Inflammatory macrophage treated with lipopolysaccharide for 4 hours (primary cell): ENCODE data around the gene CCNQ.

ENCODE experiments used
- DNase-seq: peaks from one replicate; pipeline ENCODE4 v3.0.0-alpha.2; 2020

Gene CCNQ

DNA sequence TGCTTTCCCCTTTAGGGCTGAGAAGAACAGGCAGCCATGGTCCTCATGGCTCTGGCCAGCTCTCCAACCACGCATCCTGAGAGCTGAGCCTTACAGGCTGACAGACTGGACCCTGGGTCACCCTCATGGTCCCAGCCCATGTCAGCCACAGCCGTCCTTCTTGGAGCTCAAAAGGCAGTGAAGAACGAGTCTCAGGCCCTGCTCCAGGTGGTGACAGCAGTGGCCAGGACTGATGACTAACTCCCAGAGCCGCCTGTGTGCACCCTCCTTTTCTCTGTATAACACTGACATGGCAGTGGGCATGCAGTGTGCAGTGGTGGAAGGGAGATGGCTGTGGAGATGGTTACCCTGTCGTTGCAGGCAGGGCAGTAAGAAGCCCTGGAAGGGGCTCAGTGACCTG lies 37.8 kb upstream of the CCNQ start:
- no peak for DNase-seq

GRCh38 chrX:153635788-153636668 lies 37.1 kb upstream of the CCNQ start:
- DNase-seq = peak; percentile 22

DNA sequence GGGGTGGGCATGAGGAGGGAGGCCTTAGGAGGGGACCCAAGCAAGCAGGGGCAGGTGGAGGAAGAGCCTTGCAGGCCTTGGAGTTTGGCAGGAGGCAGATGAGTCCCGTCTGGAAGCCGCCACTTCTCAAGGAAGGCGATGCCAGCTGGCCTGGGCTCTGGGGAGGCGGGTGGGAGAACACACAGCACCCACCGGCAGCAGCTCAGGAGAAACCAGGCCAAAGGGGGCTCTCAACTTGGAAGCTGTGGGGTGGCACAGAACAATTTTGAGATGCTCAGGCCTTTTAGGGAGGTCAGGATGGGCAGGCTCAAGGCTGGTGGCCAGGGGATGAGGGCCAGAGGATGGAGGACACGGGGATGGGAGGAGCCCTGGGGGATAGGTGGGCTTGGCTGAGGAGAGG lies 36.4 kb upstream of the CCNQ start:
- DNase-seq = no peak

DNA sequence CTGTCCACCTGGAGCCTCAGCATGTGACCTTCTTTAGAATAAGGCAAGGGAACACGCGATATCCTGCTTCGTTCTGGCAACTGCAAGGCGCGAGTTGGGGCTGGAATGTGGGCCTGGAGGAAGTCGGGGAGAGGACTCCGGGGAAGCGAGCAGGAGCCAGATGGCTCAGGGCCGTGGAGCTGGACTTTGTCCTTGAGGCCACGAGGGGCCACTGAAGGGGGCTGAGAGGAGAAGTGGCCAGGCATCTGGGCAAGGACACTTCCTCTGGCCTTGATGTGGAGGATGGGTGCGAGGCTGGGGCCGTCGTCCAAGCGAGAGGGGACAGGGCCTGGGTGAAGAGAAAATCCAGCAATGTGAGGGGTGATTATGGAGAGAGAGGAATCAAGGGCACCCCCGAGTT lies 35.9 kb upstream of the CCNQ start:
- DNase-seq = no peak

DNA sequence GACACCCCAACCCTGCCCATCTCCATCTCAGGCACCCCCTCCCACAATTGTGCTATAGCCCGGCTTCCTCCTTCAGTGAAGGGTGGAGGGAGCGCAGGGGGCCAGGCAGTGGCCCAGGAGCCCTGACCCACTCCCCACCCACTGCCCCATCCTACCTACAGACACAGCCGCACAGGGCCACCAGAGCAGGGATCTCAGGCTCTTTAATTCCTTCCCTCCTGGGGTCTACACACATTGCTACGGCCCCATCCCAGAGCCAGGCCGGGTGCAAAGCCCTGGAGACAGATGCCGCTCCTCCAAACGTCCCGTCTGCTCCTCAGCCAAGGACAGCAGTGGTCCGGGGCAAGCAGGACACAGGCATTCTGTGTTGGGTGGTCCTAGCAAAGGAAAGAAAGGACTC lies 35.3 kb upstream of the CCNQ start:
- no peak for DNase-seq

GRCh38 chrX:153633607-153634180 lies 34.8 kb upstream of the CCNQ start:
- no peak for DNase-seq

DNA sequence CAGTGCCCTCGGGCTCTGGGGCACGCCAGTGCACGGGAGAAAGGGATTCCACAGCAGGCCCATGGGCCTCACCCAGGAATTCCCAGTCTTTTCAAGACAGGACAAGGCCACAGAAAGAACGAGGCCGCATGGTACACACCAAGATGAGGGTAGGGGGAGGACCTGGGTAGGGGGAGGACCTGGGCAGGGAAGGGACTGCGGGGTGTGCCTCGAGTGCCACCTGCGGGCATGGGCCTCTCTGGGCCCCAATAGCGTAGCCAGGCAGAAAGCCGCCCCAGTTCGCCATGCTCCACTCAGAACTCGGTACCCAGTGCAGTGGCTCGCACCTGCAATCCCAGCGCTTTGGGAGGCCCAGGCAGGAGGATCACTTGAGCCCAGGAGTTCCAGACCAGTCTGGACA lies 34.1 kb upstream of the CCNQ start:
- no peak for DNase-seq

- DNase-seq = no peak
Measured at GRCh38 chrX:153632595-153632946, 33.6 kb upstream of the CCNQ start.

DNA sequence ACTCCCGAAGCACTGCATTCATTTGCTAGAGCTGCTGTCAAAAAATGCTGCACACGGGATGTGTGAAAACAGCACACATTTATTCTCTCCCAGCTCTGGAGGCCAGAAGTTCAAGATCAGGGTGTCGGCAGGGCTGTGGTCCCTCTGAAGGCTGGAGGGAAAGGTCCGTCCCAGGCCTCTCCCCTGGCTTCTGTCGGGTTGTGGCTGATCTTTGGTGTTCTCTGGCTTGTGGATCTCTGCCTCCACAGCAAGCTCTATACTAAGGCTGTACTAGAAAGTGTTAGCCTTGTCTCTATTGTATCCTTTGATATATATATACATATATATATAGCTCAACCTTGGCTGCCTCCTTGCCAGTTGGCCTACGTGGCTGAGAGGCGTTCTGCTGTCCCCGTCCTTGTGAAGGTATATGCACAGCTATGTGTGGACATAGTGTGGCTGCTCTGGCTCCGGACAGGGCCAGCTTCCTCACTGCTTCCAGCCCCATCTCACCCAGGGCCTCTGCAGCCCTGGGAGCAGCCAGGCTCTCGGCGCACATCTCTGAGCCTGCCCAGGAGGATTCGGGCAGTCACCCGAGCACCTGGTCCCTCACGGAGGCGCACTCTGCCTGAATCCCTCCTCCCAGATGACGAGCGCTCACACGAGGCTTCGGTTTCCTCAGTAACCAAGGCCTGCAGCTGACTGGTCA lies 33.1 kb upstream of the CCNQ start:
- no peak for DNase-seq

- no peak for DNase-seq
Measured at GRCh38 chrX:153631346-153631745, 32.4 kb upstream of the CCNQ start.

DNA sequence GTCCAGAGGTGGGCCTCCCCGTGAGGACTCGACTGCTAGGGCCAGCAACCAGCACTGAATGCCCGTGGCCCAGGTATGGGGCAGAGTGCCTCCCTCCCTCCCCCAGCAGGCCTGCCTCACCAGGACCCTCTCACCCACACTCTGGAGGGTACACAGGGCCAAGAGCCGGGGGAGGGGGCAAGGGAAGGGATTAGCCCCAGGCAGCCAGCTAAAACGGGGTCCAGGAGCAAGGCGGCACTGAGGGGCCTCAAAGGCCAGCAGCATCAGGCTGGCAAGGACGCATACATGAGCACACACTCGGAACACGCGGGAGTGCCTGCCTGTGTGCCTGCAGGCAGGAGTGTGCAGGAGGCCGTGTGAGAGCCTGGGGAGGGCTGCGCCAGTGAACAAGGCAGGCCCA lies 29.7 kb upstream of the CCNQ start:
- no peak for DNase-seq

DNA sequence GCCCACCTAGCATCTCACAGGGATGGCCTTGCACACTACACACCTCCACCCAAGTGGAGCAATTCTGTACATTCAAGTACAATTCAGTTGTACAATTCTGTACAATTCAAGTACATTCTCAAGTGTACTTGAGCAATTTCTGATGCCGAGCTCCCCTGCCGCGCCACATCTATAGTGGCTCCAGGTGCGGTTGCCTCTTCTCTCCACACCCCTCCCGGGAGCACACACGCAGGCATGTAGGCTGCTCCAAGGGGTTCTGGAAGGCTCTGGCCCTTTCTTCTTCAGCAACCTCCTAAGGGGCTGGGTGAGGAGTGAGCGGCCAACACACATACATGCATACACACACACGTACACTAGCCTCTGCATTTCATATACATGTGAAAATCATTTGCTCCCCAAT lies 29.2 kb upstream of the CCNQ start:
- no peak for DNase-seq

DNA sequence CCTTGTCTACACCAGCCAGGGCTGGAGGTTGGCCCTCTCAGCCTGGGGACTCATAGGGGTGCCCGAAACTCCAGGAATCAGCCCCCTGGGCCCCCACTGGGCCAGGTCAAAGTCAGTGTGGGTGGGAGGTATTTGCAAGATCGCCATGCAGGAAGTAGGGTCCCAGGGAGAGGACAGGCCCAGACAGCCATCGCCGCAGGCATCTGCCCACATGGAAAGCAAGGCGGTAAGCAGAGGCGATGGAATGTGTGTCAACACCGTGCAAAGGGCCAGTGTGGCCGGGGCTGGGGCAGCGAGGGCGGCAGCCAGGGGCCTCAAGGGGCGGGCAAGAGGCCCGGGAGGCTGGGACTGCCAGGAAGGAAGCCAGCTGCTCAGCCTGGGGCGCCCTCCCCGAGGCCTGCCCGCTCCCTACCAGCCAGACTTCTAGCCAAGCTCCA lies 28.8 kb upstream of the CCNQ start:
- DNase-seq = no peak

GRCh38 chrX:153626863-153627674 lies 28.1 kb upstream of the CCNQ start:
- DNase-seq = no peak

GRCh38 chrX:153626025-153626633 lies 27.2 kb upstream of the CCNQ start:
- no peak for DNase-seq

DNA sequence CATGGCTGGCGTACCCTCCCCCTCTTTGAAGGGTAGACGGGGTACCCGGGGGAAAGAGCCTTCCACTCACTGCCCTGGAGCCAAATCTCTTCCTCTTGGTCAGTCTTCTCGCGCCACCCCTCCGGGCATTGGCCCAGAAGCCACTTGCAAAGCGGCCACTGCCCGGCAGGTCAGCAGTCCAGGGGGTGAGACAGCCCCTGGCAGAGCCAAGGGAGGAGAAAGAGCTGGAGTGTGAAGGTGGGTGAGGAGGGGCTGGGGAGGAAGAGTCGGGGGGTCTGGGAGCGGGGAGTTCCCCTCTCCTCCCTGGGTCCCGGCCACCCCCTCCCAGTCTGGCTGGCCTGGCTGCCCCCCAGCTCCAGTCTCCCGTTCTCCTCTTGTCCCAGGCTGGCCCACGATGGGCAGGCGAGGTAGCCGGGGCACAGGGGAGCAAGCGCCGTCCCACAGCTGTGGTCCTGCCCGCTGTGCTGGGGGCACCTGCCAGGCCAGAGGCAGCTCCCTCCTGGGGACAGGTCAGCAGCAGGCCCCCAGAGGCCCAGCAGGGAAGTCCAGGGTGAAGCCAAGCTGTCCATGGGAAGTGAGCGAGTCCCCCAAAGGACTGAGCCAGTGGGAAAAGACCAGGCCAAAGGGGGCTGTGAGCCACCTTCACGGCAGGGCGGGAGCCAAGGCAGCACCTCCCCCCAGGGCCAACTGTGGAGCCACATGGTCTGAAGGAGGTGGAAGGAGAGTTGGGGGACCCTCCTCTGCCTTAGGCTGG lies 26.5 kb upstream of the CCNQ start:
- no peak for DNase-seq

DNA sequence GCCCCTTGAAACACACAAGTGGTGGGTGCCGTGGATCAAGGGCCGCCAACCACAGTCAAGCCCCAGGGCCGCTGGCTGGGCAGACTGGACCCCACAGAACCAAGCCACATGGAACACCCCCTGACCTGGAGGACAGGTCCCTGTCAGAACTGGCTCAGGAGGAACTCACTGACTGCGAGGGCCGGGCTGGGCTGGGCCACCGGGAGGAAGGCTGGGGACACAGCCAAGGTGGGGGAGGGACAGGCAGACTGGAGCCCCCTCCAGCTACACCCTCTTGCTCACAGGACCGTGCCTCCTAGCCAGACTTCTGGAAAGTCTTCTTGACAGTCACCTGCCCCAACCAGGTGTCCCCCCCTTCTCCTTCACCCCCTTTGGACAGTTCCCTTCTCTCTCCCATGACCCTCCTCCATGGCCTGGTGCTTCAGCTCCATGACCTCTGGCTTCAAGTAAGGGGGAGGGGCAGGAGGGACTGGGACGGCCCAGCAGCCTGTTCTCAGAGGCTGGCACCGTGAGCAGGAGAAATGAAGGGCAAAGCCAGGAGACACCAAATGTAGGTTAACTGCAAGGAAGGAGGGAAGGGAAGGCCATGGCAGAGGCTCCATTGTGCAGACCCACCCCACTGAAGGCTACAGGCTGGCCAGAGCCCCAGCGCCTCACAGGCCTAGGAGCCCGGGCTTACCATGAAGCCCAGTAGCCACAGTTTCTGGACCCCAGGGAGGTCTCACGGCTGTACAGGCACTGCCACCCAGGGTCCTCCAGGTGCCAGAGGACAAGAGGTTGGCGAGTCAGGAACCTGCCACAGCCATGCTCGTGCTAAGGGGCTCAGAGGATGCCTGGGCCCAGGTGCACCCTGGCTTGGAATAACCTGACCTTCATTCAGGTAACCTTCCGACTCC lies 25.5 kb upstream of the CCNQ start:
- DNase-seq = no peak

DNA sequence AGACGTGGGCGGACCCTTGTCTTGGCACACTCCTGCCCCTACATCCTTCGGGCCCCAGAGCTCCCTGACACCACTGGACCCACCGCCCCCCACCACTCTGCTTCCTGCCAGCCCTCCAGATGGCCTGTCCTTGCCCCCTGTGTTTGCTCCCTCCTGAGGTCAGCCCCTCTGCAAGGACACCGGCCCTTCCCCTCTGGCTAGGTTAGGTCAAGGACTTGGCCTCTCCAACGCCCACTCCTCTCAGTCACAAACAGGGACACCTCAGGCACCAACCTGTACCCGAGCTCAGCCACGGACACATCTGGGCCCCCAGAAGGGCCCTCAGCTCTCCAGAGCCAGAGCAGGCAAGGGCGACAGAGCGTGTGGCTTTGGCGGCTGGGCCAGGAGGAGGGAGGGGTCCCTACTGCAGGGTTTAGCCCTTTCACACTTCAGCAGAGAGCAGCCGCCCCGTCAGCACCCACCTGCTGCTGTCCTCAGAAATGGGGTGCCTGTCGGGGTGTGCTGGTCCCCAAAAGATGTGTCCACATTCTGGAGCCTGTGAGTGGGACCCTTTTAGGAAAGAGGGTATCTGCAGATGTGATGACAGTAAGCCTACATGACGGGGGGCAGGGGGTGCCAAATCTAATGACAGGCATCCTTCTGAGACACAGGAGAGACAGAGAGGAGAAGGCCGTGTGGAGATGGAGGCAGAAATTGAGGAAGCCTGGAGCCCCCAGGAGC lies 24.5 kb upstream of the CCNQ start:
- no peak for DNase-seq

GRCh38 chrX:153622661-153623309 lies 23.8 kb upstream of the CCNQ start:
- DNase-seq = no peak
